Upper lobe of right lung (tissue), 1 donor: Measurements from ENCODE around the gene TBC1D13. TPM values are rescaled to one million over a fixed set of nuclear protein-coding genes. Genes with fewer than 3 reads are reported as not detected.
A peak's percentile ranks its signal among the peaks of the same experiment; 100 is the strongest.

Source experiments
- ATAC-seq: fragments of 200-7000 bp; cut with Tn5 transposase; one replicate; pipeline ENCODE4 v1.9.1; 2020; ENCODE audit warnings: mild to moderate bottlenecking, moderate library complexity
- DNase-seq: peaks from one replicate; pipeline ENCODE4 v3.0.0-alpha.2; 2020
- H3K27ac ChIP-seq: fragments of 200-600 bp; one replicate; pipeline ENCODE4 v1.8.0; 2022
- H3K27me3 ChIP-seq: fragments of 200-600 bp; one replicate; pipeline ENCODE4 v1.8.0; 2022; ENCODE audit warnings: mild to moderate bottlenecking
- H3K36me3 ChIP-seq: fragments of 200-600 bp; one replicate; pipeline ENCODE4 v1.8.0; 2022
- H3K4me1 ChIP-seq: fragments of 200-600 bp; one replicate; pipeline ENCODE4 v1.8.0; 2022
- H3K4me3 ChIP-seq: fragments of 200-600 bp; one replicate; pipeline ENCODE4 v1.8.0; 2022; ENCODE audit warnings: mild to moderate bottlenecking
- H3K9me3 ChIP-seq: fragments of 200-600 bp; one replicate; pipeline ENCODE4 v1.8.0; 2022
- intact Hi-C: fragments of 100-400 bp; cut with DNase I; formaldehyde crosslinking; loops from one replicate; pipeline ENCODE4 v1.11.0; 2022
- total RNA-seq: library from RNA; stranded (reverse); fragmentation: NEBNext Ultra II Directional; extraction: Animal tissue kit (Norgen Biotek cat#: 25700); gene quantifications from one replicate; pipeline ENCODE4 v1.2.1, GENCODE V29; 2021
- TF ChIP-seq, protein P1 (sequence below): fragments of 200-600 bp; IDR thresholded peaks from one replicate; pipeline ENCODE4 v1.8.0; 2022; ENCODE audit warnings: antibody characterized with exemption
- donor health status: DM: no; HTN: yes; CAD: no; lungs with severe emphysema.

TBC1D13 gene
- total RNA-seq, 1 donor from 2014 or later = 27.1 TPM

DNA sequence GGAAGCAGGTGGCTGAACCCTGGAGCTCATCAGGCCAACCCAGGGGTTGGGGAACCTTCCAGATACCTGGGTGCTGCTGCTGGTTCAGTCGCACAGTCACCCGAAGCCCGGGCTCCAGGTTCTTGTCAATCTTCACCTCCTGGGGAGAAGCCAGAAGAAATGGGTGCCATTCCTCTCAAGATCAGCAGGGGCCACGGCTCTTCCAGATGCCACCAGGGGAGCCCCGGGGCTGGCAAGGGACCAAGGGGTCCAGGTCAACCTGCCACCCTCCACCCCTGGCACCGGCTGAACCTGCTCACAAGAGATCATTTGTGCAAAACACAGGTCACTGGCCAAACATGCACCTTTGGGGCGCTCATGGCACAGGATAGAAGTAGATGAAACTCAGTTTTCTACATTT lies 37.9 kb downstream of the TBC1D13 start:
- DNase-seq (no peak), ATAC-seq (no peak)
- Histone ChIP-seq H3K27me3 (no peaks in the 10 kb centered on the region), H3K4me1 (peaks cover 8% of the 10 kb centered on the region), H3K4me3 (no peak overlapping the region), H3K9me3 (no peaks in the 10 kb centered on the region), H3K36me3 (peaks cover 48% of the 10 kb centered on the region), H3K27ac (no peak overlapping the region)
- TF ChIP-seq, protein P1, sequence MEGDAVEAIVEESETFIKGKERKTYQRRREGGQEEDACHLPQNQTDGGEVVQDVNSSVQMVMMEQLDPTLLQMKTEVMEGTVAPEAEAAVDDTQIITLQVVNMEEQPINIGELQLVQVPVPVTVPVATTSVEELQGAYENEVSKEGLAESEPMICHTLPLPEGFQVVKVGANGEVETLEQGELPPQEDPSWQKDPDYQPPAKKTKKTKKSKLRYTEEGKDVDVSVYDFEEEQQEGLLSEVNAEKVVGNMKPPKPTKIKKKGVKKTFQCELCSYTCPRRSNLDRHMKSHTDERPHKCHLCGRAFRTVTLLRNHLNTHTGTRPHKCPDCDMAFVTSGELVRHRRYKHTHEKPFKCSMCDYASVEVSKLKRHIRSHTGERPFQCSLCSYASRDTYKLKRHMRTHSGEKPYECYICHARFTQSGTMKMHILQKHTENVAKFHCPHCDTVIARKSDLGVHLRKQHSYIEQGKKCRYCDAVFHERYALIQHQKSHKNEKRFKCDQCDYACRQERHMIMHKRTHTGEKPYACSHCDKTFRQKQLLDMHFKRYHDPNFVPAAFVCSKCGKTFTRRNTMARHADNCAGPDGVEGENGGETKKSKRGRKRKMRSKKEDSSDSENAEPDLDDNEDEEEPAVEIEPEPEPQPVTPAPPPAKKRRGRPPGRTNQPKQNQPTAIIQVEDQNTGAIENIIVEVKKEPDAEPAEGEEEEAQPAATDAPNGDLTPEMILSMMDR = no peak
- intact Hi-C loops = no loop called here

DNA sequence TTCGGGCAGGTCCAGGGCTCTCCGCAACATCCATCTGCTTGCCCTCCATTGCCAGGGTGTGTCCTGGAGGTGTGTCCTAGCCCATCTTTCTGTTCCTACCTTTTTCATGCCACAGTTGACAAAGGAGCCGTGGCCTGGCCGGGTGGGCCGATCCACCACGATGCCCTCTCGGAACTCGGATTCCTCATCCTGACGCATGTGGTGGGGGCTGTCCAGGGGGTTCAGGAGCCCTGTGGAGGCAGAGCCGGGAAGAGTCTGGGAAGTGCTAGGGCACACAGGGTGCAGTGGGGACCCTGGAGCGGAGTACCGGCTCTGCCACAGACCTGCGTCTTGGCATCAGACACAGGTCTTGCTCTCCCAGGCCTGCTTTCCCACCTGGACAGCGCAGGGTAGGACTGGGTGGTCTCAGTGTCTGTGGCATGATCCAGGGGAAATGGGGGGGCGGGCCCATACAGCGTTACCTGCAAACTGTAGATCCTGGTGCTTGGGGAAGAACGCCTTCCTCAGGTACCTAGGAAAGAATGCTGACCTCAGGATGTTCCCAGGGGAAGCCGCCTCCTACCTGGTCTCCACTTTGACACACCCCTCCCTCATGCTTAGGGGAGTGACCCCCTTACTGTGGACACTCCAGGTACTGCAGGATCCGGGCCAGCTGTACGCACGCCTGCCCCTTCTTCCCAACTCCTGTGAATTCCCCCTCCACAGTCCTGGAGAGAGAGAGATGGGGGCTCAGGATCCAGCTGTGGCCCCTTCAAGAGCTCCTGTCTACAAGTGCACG lies 39.1 kb downstream of the TBC1D13 start:
- TF ChIP-seq, protein P1 = no peak
- intact Hi-C loops = no loop called here
- DNase-seq = no peak

DNA sequence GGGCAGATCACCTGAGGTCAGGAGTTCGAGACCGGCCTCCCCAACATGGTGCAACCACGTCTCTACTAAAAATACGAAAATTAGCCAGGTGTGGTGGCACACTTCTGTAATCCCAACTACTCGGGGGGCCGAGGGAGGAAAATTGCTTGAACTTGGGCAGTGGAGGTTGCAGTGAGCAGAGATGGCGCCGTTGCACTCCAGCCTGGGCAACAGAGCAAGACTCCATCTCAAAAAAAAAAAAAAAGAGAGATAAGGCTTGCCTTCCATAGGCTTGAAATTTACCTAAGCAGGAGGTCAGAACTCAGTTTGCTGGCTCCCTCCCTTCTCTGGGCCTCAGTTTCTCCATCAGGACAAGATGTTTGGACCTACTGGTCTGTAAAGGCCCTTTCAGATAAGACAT lies 41.2 kb downstream of the TBC1D13 start:
- no peak overlapping the region for H3K27ac ChIP-seq
- intact Hi-C loops = no loop called here
- TF ChIP-seq, protein P1 = no peak
- H3K4me1 ChIP-seq = peaks cover 7% of the 10 kb centered on the region
- H3K27me3 ChIP-seq = no peaks in the 10 kb centered on the region
- ATAC-seq (no peak), DNase-seq (no peak)
- no peaks in the 10 kb centered on the region for H3K9me3 ChIP-seq
- no peak overlapping the region for H3K4me3 ChIP-seq
- H3K36me3 ChIP-seq = peaks cover 38% of the 10 kb centered on the region

More for the DNA sequence above, 39.1 kb downstream of the TBC1D13 start:
- peaks cover 48% of the 10 kb centered on the region for H3K36me3 ChIP-seq
- H3K4me1 ChIP-seq = peaks cover 7% of the 10 kb centered on the region
- no peaks in the 10 kb centered on the region for H3K27me3 ChIP-seq
- no peak for ATAC-seq
- no peaks in the 10 kb centered on the region for H3K9me3 ChIP-seq
- H3K4me3 ChIP-seq = no peak overlapping the region
- no peak overlapping the region for H3K27ac ChIP-seq

DNA sequence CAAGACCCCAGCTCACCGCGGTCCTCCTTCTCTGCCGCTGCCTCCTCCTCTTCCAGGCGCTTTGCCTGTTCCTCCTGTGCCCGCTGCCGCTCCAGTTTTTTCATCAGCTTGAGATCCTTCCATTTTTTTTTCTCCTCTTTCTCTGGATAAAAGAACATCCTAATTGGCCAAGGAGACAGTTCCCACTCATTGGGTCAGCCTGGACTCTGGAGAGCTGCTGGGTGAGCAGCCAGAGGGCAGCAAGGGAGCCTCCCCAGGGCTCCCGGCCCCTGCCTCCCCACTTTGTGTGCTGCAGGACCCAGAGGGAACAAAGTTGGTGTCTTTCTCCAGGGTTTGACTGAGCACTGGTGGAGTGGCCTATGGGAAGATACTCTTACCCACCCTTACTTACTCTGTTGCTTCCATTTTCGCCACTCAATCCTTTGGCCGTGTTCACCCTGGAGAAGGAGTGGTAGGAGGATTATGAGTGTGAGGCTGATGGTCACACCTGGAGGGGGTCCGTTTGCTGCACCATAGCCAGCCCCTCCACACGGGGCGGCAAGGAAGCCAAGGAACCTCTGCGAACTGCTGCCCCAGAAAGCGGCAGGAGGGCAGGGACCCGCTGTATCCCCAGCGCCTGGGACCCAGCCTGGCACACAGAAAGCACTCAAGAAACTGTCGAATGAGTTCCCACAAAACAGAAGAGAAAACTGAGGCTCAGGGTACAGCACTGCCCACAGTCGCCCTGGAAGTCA lies 41.8 kb downstream of the TBC1D13 start:
- Histone ChIP-seq H3K9me3 (no peaks in the 10 kb centered on the region), H3K4me3 (peak overlapping the region; percentile 90), H3K27ac (peak overlapping the region; percentile 85), H3K36me3 (peaks cover 32% of the 10 kb centered on the region), H3K4me1 (peaks cover 7% of the 10 kb centered on the region), H3K27me3 (no peaks in the 10 kb centered on the region)
- intact Hi-C loops = no loop called here
- DNase-seq (no peak), ATAC-seq (no peak)
- TF ChIP-seq, protein P1 = no peak

DNA sequence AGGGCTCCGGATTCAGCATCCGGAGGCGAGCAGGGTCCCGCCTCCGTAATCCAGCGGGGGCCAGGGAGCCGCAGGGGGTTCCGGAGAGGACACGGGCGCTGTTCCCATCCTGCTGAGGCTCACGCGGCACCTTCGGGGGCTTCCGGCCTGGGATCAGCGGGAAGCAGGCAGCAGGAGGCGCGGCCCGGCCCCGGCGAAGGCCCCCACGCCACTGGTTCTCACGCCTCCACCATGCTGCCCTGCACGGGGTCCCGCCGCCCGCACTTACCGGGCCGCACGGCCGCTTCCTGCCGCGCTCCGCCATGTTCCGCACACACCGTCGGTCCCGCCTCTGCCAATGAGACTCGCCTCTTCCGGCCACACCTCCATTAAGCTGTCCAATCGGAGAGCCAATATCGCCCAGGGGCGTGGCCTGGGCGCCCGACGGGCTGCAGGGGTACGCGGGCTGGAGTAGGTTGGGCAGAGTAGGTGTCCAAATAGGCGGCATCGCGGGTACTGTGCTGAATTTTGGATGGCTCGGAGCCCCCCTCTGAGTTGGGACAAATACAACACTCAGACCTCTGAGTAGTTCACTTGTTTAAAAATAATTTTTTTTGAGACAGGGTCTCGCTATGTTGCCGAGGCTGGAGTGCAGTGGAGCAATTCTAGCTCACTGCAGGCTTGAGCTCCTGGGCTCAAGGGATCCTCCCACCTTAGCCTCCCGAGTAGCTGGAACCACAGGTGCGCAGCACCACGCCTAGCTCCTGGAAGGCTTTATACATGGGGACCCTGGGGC lies 42.6 kb downstream of the TBC1D13 start, which contains the start of gene SPOUT1:
SPOUT1 (minus strand) TSS at position 318 of the 775 bp plus-strand sequence; CDS start at position 304, 14 bp downstream.
- Histone ChIP-seq H3K27me3 (no peaks in the 10 kb centered on the region), H3K4me1 (peaks cover 7% of the 10 kb centered on the region), H3K27ac (peak within 1 kb of the TSS; percentile 85), H3K4me3 (peak within 1 kb of the TSS; percentile 90), H3K9me3 (no peaks in the 10 kb centered on the region), H3K36me3 (peaks cover 27% of the 10 kb centered on the region)
- intact Hi-C loops = no loop called here
- ATAC-seq (peak; percentile 99), DNase-seq (peak; percentile 96)
- TF ChIP-seq, protein P1 = no peak
